Right hindlimb (tissue), 1 donor: ENCODE results near the gene TXNRD3.

Experiments
- DNase-seq: peaks from one replicate; pipeline ENCODE4 v3.0.0-alpha.2; 2018

The TXNRD3 gene

GRCh38 chr3:126671521-126671920 lies 16.6 kb upstream of the TXNRD3 start:
- no peak for DNase-seq

GRCh38 chr3:126668450-126669401 lies 13.8 kb upstream of the TXNRD3 start:
- no peak for DNase-seq

GRCh38 chr3:126667631-126668449 lies 12.9 kb upstream of the TXNRD3 start:
- DNase-seq: no peak

- no peak for DNase-seq
Measured at GRCh38 chr3:126666658-126667528, 12.0 kb upstream of the TXNRD3 start.

- DNase-seq: no peak
Measured at GRCh38 chr3:126665959-126666657, 11.2 kb upstream of the TXNRD3 start.

- DNase-seq: no peak
Measured at GRCh38 chr3:126665221-126665936, 10.5 kb upstream of the TXNRD3 start.

GRCh38 chr3:126664591-126665214 lies 9.8 kb upstream of the TXNRD3 start:
- no peak for DNase-seq

GRCh38 chr3:126663750-126664149 lies 8.8 kb upstream of the TXNRD3 start:
- no peak for DNase-seq

- no peak for DNase-seq
Measured at GRCh38 chr3:126663257-126663656, 8.3 kb upstream of the TXNRD3 start.

- no peak for DNase-seq
Measured at GRCh38 chr3:126661532-126662364, 6.8 kb upstream of the TXNRD3 start.

- no peak for DNase-seq
Measured at GRCh38 chr3:126659915-126660886, 5.3 kb upstream of the TXNRD3 start.

GRCh38 chr3:126658584-126658983 lies 3.7 kb upstream of the TXNRD3 start:
- DNase-seq: no peak

- no peak for DNase-seq
Measured at GRCh38 chr3:126657901-126658300, 3.0 kb upstream of the TXNRD3 start.

- no peak for DNase-seq
Measured at GRCh38 chr3:126656371-126657134, 1.6 kb upstream of the TXNRD3 start.

GRCh38 chr3:126655887-126656286 lies 963 bp upstream of the TXNRD3 start:
- no peak for DNase-seq

- DNase-seq: no peak
Measured at GRCh38 chr3:126649556-126650092, 5.3 kb downstream of the TXNRD3 start.

- no peak for DNase-seq
Measured at GRCh38 chr3:126646674-126647073, 8.2 kb downstream of the TXNRD3 start.

- DNase-seq: no peak
Measured at GRCh38 chr3:126644615-126645014, 10.3 kb downstream of the TXNRD3 start.
